Measurements from ENCODE around the gene LRSAM1. TPM values are rescaled to one million over a fixed set of nuclear protein-coding genes. Genes with fewer than 3 reads are reported as not detected.

The LRSAM1 gene
- polyA plus RNA-seq, 1 donor (not counting 4 experiments of a cell fraction or from before 2014, with no cell fraction given), result 5.2 TPM

DNA sequence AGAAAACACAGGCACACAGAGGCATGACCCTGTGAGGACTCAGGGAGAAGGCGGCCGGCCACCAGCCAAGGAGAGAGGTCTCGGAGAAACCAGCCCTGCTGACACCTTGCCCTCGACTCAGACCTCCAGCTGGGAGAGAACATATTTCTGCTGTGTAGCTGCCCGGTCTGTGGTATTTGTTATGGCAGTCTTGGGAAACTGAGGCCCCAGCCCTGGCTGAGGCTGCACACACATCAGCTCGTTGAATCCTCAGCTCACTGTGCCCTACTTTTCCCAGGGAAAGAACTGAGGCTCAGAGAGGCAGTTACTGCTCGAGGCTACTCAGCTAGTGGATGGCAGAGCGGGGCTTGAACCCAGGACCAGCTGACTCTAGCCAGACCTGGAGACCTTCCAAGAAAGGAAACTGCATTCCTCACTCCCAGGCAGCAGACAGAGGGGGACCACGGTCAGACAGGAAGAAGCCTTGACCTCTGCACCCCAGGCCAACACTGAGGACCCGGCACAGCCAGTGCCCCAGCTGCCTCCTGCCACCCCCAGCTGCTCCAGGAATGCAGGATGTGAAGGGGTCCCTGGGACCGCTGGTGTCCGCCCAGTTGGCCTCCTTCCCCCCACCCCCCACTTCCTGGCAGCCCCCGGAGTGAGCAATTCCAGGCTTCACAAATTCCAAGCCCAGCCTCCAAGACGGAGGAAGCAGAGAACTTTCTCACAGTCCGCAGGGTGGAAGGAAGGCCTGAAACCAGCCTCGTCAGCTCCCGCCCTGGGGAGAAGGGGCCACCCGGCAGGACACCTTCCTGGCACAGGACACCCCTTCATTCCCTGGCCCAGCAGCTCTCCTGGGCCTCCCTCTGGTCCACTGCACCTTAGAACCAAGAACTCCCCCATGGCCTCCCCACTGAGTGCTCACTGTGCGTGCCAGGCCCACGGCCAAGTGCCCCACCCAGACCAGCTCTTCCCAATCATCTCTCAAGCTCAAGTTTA, 69.9 kb downstream of the LRSAM1 start:
- Histone ChIP-seq H3K27ac (ENCODE audit: control insufficient read depth, insufficient read depth, low read length) (peak overlapping the region; percentile 45), H3K79me2 (ENCODE audit: control insufficient read depth, insufficient read depth, low read length) (peaks cover 52% of the 10 kb centered on the region), H3K36me3 (ENCODE audit: control insufficient read depth in 2 of 2, extremely low read depth in 1 of 2, insufficient read depth in 2 of 2, low read length in 2 of 2) (peaks cover 39 to 71% of the 10 kb centered on the region in 2 experiments), H3K9ac (ENCODE audit: control insufficient read depth, extremely low read depth, insufficient read depth, low read length) (no peak overlapping the region), H3K4me1 (ENCODE audit: control insufficient read depth, extremely low read depth, insufficient read depth, low read length) (peaks cover 50% of the 10 kb centered on the region), H2AFZ (ENCODE audit: control insufficient read depth, low read length) (no peak overlapping the region), H3K27me3 (ENCODE audit: control insufficient read depth, extremely low read depth, insufficient read depth, low read length) (no peaks in the 10 kb centered on the region), H3K4me2 (ENCODE audit: control insufficient read depth, extremely low read depth, insufficient read depth, low read depth, low read length) (no peak overlapping the region), H4K20me1 (ENCODE audit: control insufficient read depth, extremely low read depth, insufficient read depth, low read length) (peaks cover 10% of the 10 kb centered on the region), H3K9me1 (ENCODE audit: control insufficient read depth, extremely low read depth, insufficient read depth, low read length) (no peaks in the 10 kb centered on the region), H3K4me3 (ENCODE audit: control insufficient read depth in 2 of 3, extremely low read depth in 1 of 3, insufficient read depth in 2 of 3, low read depth in 1 of 3, low read length in 3 of 3) (no peak overlapping the region), H3K9me3 (ENCODE audit: control insufficient read depth, low read depth, low read length) (peaks cover 3% of the 10 kb centered on the region)
- dilution Hi-C loops (cut with MboI; ENCODE audit: extremely low pct_ligation_motif_present, low sequenced_read_pairs), result no loop called here
- FAIRE-seq (no peak), DNase-seq (ENCODE audit: low read depth, low spot score) (no peak)
- TF ChIP-seq, protein P1, sequence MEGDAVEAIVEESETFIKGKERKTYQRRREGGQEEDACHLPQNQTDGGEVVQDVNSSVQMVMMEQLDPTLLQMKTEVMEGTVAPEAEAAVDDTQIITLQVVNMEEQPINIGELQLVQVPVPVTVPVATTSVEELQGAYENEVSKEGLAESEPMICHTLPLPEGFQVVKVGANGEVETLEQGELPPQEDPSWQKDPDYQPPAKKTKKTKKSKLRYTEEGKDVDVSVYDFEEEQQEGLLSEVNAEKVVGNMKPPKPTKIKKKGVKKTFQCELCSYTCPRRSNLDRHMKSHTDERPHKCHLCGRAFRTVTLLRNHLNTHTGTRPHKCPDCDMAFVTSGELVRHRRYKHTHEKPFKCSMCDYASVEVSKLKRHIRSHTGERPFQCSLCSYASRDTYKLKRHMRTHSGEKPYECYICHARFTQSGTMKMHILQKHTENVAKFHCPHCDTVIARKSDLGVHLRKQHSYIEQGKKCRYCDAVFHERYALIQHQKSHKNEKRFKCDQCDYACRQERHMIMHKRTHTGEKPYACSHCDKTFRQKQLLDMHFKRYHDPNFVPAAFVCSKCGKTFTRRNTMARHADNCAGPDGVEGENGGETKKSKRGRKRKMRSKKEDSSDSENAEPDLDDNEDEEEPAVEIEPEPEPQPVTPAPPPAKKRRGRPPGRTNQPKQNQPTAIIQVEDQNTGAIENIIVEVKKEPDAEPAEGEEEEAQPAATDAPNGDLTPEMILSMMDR (optimal IDR thresholded peaks at IDR 0.05 in 1 of 3, IDR thresholded peaks at IDR 0.05 in 1 of 3, conservative IDR thresholded peaks at IDR 0.05 in 1 of 3; ENCODE audit: extremely low read depth in 1 of 3, insufficient read depth in 2 of 3, low read length in 3 of 3), result no peak
- no peak for TF ChIP-seq EZH2 (IDR thresholded peaks at IDR 0.05; ENCODE audit: low read length)

DNA sequence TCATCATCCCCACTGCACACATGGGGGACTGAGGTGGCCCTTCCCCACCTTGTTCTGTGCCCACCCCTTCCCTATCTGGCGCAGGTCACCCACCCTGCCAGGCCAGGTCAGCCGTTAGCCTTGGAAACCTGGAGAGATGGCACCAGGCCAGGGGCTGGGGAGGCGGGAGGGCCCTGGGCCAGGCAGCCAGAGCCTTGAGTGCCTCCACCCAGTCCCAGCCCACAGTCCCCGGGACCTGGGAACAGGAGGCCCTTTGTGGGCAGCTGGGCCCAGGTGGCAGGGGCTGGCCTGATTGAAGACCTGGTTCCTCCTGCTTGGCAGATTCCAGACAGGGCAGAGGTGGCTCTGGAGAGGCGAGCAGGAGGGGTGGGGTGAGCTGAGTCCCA, 70.6 kb downstream of the LRSAM1 start:
- Histone ChIP-seq H2AFZ (ENCODE audit: control insufficient read depth, low read length) (no peak overlapping the region), H3K27ac (ENCODE audit: control insufficient read depth, insufficient read depth, low read length) (peak overlapping the region; percentile 45), H3K9me3 (ENCODE audit: control insufficient read depth, low read depth, low read length) (peaks cover 3% of the 10 kb centered on the region), H3K9me1 (ENCODE audit: control insufficient read depth, extremely low read depth, insufficient read depth, low read length) (no peaks in the 10 kb centered on the region), H3K9ac (ENCODE audit: control insufficient read depth, extremely low read depth, insufficient read depth, low read length) (peak overlapping the region; percentile 25), H3K4me2 (ENCODE audit: control insufficient read depth, extremely low read depth, insufficient read depth, low read depth, low read length) (no peak overlapping the region), H3K79me2 (ENCODE audit: control insufficient read depth, insufficient read depth, low read length) (peaks cover 53% of the 10 kb centered on the region), H3K4me3 (ENCODE audit: control insufficient read depth in 2 of 3, extremely low read depth in 1 of 3, insufficient read depth in 2 of 3, low read depth in 1 of 3, low read length in 3 of 3) (no peak overlapping the region), H3K36me3 (ENCODE audit: control insufficient read depth in 2 of 2, extremely low read depth in 1 of 2, insufficient read depth in 2 of 2, low read length in 2 of 2) (peaks cover 40 to 71% of the 10 kb centered on the region in 2 experiments), H3K4me1 (ENCODE audit: control insufficient read depth, extremely low read depth, insufficient read depth, low read length) (peaks cover 50% of the 10 kb centered on the region), H4K20me1 (ENCODE audit: control insufficient read depth, extremely low read depth, insufficient read depth, low read length) (peaks cover 10% of the 10 kb centered on the region), H3K27me3 (ENCODE audit: control insufficient read depth, extremely low read depth, insufficient read depth, low read length) (no peaks in the 10 kb centered on the region)
- dilution Hi-C loops (cut with MboI; ENCODE audit: extremely low pct_ligation_motif_present, low sequenced_read_pairs), result no loop called here
- FAIRE-seq (no peak), DNase-seq (ENCODE audit: low read depth, low spot score) (no peak)
- no peak for TF ChIP-seq EZH2 (IDR thresholded peaks at IDR 0.05; ENCODE audit: low read length)
- TF ChIP-seq, protein P1 (optimal IDR thresholded peaks at IDR 0.05 in 1 of 3, IDR thresholded peaks at IDR 0.05 in 1 of 3, conservative IDR thresholded peaks at IDR 0.05 in 1 of 3; ENCODE audit: extremely low read depth in 1 of 3, insufficient read depth in 2 of 3, low read length in 3 of 3), result no peak
